Effector CD4-positive, alpha-beta T cell (primary cell): ENCODE results near the gene HEBP1.

Experiments used
- DNase-seq: peaks from one replicate; pipeline ENCODE4 v3.0.0-alpha.2; 2020

Gene HEBP1

DNA sequence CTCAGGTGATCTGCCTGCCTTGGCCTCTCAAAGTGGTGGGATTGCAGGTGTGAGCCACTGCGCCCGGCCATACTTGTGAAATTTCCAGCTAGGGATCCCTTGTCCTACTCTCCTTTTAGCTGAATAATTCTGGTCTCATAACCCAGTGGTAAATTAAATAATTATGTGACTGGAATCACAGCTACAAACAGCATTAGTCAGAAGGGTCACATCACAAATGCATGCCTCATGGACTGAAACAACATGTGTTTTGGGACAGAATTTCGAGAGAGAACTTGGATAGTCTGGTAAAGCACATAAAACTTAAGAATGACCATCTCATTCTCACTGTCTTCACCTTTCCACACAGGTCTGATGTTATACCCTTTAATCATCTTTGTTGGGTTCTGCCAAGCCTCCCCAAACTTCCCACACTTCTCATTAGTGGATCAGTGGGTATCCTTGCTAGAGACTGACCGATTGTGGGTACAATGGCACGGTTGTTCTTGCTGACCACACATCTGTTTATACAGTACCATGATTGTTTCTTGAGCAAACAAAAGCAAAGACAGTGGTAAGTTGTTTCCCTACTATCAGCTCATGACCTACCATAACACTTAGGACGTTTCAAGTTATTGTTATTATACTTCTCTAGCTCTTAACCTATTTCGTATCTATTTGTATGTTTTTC, 53.2 kb downstream of the HEBP1 start:
- DNase-seq = no peak

DNA sequence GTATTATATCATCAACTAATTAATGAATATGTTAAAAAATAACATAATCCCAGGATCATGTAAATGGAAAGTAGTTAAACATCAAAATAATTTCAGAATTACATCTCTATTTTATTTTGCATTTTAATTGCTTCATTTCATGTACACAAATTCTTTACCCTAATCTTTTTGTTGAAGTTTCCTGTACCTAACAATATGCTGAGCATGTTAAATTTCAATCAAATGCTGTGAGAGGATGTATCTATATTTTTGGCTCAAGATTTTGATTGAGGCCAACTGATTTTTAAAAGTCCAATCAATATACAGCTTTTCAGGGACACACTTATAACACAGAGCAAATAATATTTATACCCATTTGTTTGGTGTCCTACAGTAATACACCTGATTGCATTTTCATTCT, 54.5 kb downstream of the HEBP1 start:
- DNase-seq = no peak

DNA sequence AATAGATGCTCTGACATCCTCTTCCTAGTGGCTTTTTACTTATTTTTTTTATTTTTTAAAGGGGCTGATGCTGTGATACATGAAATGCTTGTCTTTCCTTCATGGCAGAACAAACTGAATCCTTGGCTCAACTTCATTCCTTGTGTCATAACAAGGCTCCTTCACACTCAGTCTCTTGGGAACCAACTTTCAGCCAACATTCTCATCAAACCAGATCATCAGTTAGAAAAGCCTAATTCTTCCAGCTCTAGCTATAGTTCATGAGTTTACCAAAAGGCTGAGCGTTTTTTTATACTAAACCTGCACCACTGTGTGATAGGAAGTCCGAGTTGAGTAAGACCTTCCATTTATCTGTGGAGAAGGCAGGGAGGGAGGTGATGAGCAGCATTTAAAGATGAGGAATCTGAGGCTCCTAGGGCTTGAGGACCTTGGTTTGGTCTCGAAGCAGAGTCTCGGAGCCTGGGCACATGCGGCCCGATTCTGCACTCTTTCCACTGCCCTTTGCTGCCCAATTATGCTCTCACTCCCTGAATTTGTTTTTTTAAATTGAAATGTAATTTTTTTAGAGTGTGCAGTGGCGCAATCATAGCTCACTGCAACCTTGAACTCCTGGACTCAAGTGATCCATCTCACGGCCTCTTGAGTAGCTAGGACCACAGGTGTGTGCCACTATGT, 56.3 kb downstream of the HEBP1 start:
- DNase-seq = no peak

DNA sequence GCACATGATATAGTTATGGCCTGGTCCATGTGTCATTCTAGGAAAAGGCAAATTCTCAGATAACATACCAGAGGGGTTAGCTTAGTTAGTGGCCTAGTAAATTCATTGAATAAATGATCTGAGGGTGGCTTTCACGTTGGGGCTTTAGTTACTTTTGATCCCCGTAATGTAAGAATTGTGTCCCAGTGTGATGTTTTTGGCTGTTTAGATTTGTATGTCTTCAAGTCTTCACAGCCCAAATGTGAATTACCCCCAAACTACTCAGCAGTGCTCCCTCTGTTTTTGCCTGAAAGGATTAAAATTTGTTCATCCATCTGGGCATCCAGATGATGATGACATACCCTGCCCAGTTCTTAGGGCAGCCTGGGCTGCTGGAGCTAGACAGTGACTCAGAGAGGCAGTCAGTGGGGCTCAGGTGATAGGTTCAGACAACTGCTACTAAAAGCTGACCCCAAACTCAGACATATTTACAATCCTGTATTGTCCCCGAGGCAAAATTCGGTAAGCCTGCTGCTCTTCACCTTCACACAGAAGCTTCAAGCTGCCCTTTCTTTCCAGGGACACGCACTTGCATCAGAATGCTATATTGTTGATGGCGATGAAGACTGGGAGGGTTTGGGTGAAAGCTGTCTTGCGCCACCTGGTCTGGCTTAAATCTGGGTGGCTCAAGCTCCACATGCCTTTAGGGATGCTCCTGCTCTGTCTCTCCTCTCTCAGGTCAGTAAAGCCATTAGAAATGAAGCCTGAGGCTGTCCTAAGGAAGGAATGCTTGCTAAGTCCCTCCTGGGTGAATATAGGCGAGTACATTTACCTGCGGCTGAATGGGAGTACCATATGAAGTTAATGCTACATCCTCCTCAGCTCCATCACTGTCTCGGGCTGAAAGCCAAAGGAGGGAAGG, 58.4 kb downstream of the HEBP1 start:
- no peak for DNase-seq

DNA sequence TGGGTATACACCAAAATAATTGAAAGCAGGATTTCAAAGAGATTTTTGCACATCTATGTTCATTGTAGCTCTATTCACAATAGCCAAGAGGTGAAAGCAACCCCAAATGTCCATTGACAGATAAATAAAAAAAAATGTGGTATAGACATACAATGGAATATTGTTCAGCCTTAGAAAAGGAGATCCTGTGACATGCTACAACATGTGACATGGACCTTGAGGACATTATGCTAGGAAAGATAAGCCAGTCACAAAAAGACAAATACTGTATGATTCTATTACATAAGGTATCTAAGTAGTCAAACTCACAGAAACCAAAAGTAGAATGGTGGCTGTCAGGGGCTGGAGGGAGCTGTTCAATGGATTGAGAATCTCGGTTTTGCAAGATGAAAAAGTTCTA, 60.2 kb downstream of the HEBP1 start:
- no peak for DNase-seq

DNA sequence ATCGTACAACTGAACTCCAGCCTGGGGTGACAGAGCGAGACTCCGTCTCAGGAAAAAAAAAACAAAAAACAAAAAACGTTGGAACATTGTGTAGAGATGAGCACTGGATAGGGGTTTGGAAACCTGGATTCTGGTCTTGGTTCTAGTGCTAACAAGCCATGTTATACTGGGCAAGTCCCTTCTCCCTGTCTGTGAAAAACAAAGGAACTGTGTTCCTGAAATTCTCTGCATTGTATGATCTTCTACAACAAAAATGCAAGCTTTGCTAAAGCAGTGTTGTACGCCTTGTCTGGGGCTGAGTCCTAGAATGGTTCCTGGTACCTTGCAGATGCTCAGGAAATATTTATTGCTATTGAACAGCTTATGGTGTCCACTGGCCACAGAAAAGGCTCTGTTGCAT, 61.5 kb downstream of the HEBP1 start:
- no peak for DNase-seq

DNA sequence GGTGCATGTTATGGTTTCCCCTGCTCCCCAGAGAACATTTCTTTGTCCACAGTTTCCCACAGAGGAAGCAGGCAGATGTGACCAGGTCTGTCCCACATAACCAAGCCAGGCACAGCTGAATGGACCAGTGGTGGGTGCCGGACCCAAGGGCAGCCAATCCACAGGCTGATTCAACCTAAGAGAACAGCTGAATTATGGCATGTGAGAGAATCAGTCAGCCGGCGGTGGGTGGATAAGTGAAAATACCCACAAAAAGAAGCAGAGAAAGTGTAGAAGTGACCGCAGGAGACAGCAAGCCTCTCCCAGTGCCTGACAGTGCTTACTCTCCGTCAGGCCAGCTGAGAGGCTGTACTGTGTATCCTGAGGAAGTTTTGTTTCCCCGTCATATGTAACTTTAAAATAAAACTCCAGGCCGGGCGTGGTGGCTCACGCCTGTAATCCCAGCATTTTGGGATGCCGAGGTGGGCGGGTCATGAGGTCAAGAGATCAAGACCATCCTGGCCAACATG, 63.0 kb downstream of the HEBP1 start:
- DNase-seq = no peak

DNA sequence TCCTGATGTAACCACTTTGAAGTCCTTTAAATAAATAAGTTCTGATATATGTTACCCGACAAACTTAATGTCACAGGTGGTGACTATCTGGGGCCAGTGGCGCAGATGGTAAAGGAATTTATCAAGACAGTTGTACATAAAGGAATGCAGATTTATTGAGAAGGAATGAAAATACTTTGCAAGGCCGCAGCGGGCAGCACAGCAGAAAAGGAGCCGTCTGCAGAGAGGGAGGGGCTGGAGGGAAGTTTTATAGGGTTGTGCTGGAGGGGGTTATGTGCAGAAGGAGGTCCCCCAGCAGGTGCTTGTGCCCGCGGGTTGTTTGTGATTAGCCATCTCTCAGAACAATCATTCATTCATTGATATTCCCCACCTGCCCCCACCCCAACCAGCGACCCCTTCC, 65.5 kb downstream of the HEBP1 start:
- DNase-seq = no peak

DNA sequence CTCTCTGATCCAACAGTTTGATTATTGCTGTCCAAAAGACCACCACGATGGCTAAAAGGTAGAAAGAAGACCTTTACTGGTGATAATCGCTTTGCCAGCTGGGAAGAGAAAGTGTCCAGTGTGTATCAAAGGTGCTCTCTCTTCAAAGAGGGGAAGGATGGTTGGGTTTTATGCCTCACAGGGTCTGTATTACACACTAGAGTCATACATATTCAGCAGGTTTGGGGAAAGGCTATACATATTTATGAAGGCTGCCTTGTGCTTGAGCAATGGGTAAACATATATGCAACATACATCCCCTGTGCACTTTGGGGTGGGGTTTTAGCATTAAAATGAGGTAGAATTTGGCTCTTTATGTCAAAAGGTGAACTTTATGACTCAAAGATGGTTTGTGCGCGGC, 66.3 kb downstream of the HEBP1 start:
- no peak for DNase-seq

DNA sequence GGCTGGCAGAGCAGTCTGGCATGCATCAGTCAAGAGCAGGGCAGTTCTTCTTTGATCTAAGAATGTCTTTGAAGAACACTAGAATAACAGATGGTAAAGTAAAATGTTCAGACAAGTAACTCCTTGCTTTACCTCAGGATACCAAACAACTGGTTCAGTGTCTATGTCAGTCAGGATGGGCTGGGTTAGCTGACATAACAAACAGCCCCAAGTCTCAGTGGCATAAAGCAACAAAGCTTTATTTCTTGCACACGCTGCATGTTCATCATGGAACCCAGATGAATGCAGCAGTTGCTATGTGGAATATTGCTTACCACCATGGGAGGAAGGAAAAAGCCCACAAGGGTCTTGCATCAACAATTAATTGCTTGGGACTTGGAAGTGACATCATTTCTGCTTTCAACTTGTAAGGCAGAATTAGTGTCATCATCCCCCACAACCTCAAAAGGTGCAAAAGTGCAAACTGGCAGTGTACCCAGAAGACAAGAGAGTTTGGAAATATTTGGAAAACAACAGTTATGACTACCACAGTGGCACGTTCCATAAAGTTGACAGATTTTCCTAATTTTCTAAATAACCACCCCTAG, 69.3 kb downstream of the HEBP1 start:
- DNase-seq = no peak

DNA sequence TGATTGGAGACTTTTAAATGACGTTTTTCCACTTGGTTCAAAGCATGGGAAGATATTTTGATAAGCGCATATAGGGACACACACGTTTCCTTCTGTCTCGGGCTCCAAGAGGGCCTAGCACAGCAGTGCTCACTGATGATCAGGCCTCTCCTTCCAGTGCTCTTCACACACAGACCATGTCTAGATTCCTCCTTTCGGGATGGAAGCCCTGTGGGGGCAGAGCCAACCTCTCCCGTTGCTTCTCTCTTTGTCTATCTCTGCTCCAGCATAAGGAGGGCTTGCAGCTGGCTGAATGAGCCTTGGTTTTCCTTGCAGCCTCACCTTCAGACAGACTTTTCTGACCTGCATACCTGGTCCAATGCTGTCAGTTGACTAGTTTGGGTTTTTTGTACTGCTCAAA, 70.4 kb downstream of the HEBP1 start:
- DNase-seq = no peak

DNA sequence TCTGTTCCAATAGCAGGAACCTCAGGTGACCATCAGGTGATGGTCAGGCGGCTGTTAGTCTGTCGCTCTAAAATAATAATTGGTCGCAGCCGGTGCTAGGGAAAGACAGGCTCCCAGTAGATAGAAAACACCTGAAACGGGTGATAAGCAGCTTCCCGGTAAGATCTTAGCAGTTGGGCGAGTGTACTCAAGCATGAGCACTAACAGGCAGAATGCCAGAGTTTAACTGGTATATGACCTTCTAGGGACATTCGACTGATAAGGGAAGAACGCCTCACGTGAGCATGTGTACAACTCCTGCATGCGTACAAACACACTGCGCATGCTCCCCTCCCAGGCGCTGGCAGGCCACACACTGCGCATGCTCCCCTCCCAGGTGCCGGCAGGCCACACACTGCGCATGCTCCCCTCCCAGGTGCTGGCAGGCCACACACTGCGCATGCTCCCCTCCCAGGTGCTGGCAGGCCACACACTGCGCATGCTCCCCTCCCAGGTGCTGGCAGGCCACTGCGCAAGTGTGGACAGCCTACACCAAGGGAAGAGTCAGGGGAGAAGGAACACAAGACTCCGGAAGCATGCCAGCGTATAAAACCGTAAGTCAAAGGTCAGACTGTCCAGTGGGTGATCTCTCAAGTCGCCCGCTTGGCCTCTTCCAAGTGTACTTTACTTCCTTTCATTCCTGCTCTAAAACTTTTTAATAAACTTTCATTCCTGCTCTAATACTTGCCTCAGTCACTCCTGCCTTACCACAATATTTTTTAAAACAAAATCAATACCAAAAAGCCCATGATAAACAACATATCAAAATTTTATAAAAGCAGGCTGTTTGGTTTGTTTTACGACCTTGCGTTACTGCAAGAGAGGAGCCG, 72.6 kb downstream of the HEBP1 start:
- no peak for DNase-seq

DNA sequence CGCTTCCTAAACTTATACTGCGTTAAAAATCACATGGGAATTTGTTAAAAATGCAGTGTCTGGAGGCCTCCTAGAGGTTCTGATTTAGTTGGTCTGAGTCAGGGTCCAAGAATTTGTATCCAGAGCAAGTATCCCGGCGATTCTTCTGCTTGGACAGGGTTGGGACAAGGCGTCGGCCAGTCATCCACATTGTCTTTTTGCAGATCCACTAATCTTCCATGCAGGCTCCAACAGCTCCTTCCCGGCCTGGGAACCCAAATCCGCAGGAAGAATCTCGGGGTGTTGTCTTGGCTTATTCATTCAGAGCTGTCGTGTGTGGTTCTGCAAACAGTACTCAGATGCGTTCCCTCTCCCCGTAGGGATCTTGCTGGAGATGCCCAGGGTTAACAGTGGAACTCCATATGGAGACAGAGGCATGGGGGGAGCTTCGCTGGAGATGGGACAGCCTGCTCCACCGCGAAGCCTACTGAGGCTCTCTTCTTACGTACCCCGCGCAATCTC, 73.4 kb downstream of the HEBP1 start:
- DNase-seq = no peak

DNA sequence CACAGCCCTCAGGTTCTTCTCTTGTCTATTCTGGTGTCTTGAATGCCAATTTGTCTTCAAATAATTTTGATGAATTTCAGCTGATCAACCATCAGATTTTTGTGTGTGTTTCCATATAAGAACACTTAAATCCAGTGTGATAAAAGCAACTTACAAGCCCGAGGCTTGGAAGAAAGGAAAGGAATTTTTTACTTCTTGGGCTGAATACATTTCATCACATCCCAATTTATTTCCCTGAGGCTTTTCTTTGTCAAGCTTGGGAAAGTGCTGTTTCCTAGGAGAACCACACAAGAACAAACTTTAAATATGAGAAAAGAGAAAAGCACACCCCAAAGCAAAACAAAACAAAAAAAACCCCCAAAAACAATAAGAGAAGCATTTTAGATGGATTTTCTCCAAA, 74.7 kb downstream of the HEBP1 start:
- no peak for DNase-seq
